GM18519 (cell line): ENCODE data around the gene LIFR.
"Not testable (repeated sequence)": the region's sequence is repeated elsewhere in the genome, so short reads cannot be mapped to it uniquely, and the experiment has no call there.

Experiments
- ATAC-seq: cut with Tn5 transposase; IDR thresholded peaks from one replicate; pipeline ENCODE4 v1.9.1; 2021; ENCODE audit warnings: mild to moderate bottlenecking, moderate library complexity; ENCODE audit not compliant: unreplicated experiment, low FRiP score

The LIFR gene

DNA sequence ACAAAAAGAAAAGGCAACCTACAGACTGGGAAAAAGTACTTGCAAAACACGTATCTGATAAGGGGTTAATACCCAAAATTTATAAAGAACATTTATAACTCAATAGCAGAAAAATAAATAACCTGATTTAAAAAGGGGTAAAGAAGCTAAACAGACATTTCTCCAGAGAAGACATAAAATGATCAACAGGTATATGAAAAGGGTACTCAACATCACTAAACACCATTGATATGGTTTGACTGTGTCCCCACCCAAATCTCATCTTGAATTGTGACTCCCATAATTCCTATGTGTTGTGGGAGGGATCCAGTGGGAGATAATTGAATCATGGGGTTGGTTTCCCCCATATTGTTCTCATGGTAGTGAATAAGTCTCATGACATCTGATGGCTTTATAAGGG, 27.1 kb upstream of the LIFR start:
- no peak for ATAC-seq

DNA sequence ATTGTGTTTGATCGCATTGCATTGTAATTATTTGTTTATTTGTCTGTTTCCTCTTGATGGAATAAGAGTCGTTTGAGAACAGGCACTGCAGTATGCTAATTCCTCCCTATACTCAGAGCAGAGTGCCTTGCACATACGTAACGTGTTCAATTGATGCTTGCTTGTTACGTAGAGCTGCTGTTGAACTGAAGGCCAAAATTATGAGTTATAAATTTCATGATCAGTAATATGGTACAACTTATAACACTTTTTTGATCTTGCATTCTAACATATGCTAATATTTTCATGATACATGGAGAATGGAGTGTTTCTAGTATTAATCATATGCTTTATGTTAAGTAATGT, 26.5 kb upstream of the LIFR start:
- no peak for ATAC-seq

DNA sequence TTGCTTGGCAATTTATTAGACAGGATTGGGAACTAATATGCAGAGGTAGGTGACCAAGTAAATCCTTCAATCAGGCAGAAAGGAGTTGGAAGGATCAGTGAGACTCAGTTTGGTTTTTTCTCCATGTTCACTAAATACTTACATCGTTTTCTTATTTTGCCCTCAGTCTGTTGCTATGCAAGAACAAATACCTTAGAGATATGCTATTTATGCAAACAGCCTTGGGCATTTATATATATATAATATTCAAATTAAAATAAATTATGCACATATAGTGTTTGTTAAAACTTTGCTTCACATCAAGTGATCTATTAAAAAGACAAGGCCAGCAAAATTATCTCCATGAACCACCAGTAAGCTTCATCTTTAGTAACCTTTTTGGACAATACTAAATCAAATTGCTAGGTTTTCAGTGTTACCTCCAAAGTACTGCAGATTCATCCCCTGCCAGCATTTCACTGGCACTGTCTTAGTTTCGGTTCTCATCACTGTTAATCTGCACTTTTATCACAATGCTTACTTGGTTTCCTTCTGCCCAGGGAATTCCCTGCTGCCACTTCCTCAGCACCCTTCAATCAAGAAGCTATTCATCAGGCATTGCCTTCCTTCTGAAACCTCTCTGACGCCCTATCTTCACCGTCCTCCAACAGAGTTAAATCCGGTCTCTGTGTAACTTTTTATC, 26.0 kb upstream of the LIFR start:
- no peak for ATAC-seq

DNA sequence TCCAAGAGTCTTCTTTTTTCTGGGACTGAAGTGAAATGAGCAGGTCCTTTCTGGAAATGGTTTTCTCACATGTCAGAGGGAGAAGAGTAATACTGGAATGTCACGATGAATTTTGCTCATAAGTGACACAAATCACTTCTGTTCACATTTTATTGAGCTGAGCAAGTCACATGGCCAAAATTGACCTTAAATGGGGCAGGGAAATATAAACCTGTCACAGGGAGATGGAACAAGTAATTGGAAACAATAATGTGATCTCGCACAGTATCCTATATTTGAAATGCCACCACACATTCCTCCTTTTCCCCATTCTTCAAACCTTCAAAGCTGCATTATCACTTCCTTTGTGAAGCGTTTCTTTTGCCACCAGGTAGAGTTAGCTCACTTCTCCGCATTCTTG, 25.2 kb upstream of the LIFR start:
- ATAC-seq, result no peak

DNA sequence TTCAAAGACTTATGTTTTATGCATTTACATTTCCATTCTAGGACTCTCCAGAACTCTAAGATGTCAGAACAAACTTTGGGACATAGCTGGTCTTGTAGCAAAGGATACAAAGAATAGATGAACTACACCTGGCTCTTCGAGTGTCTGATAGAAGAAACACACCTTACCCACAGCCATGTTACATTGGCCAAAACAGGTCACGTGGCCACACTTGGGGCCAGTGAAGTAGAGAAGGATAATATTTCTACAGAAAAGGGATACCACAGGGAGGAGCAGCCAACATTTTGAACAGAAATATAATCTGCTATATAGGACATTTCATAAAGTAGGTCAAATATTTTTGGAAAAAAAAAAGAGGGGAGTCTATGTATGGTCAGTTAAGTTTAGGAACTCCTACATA, 22.7 kb upstream of the LIFR start:
- no peak for ATAC-seq

DNA sequence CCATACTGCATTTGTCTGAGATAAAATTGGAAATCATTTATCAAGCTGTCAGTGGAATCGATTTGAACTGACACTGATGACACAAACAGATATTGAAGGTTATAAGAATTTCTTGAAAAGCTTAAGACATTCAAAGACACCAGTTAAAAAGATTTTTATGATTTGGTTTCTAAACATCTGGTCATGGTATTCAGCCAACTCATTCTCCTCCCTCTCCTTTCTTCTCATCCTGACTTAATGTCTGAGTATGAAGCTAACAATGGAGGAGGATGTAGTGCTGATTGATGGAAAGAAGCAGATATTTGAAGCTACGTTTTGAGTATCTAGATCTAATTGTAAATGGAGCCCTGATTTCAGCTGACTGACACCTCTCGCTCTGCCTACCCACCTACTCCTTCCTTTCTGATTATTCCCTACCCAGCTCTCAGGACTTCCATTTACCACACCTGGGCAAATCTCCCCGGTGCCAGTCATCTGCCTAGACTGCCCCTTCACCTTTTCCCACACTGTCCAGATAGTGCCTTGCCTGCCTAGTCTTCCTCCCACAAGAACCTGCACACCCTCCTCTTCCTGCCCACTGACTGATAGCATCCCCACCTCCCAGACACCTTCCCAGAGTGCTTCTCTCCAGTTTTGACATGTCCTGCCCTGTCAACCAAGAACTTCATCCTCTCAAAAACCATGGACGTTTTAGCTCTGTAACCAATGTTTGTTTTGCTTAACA, 20.7 kb upstream of the LIFR start:
- ATAC-seq, result no peak

DNA sequence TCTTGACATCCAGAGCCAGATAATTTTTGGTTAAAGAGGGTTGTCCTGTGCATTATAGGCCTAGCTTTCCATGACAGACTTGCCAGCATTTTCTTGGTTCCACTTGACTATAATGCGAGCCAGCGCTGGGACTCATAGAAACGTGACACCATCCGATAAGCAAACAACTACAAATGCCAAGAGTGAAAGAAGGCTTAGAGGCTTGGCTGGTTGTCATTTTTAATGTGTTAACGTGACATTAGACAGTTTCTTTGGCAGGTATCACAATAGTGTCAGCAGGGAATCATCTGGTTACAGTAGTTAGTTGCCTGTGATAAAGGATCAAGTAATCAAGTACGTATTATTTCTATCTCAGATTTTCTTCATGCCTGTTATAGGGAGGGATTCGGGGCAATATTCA, 20.0 kb upstream of the LIFR start:
- ATAC-seq, result no peak

DNA sequence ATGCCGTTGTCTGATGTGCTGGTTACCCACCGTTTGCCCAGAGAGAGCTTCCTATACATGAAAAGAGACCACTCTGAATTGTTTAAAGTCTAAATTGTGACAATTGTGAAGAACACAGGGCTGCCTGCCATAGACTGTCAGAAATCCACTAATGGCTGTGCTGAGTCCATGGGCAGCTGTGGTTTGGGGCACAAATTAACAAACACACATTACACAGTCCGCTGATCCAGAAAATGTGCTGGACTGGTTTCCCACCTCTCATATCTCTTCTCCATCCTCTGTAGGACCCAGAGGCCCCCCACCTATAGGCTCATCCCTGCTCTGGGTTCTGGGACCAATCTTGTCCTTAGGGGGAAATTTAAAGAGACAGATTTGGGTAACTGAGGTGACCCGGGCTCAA, 19.0 kb upstream of the LIFR start:
- no peak for ATAC-seq

DNA sequence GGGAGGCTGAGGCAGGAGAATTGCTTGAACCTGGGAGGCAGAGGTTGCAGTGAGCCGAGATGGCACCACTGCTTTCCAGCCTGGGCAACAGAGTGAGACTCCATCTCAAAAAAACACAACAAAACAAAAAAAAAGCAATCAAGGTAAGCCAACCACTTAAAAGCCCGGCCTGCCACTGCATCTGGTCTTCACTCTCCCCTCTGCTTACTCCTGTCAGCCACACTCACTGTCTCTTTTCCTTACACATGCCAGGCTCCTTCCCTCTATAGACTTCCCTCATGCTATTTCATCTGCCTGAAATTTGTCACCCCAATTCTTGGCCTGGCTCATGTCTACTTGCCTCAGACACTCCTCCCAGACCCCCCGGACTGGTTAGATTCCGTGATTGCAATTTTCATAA, 17.6 kb upstream of the LIFR start:
- no peak for ATAC-seq

DNA sequence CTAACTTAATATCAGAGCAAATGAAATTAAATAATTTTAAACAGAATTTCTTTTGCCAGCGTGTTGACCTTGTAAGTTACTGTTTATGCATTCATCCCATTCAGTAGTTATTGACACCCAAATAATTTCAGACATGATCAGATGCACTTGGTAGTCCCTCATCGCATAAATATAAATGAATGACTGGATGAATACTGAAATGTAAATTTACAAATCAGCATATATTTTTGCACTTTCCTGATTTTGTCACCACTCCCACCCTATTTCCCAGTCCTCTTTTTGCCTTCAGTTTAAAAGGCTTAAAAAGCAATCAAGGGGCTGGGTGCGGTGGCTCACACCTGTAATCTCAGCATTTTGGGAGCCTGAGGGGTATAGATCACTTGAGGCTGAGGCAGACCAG, 17.1 kb upstream of the LIFR start:
- no peak for ATAC-seq

DNA sequence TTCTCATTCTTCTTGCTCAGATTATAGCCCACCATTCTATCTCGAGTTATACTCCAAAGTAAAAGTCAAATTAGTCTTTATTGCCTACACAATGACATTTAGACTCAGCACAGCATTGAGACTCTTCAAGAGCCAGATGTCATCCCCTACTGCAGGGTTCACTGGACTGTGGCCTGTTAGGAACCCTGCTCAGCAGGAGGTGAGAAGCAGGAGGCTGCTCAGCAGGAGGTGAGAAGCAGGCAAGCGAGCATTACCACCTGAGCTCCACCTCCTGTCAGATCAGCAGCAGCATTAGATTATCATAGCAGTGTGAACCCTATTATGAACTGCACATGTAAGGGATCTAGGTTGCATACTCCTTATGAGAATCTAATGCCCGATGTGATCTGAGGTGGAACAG, 12.7 kb upstream of the LIFR start:
- ATAC-seq, result no peak

DNA sequence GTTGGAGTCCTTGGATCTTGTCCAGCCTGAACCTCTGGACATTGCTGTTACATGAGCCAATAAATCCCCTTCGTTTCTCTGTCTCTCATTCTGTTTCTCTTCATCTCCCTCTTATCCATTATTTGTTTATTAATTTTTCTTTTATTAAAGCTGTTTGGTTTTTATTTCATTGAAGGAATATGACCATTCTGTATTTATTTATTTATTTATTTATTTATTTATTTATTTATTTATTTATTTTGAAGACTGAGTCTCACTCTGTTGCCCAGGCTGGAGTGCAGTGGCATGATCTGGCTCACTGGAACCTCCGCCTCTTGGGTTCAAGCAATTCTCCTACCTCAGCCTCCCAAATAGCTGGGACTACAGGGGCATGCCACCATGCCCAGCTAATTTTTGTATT, 10.9 kb upstream of the LIFR start:
- ATAC-seq, result not testable (repeated sequence)

DNA sequence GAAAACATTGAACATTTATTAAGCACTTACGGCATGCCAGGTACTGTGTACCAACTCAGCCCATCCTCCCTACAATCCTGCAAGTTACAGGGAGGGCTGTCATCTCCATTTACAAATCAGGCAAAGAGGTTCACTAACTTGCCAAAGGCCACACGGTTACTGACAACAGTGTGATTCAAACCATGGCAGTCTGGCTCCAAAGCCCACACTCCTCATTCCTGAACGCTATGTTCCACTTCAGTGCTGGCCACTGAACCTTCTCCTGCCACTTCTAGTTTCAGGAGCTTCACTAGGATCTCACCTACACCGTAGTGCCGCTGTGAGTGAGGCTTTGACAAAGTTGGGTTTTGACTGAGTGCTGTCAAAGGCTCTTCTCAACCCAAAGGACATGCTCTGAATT, 7.2 kb upstream of the LIFR start:
- no peak for ATAC-seq

DNA sequence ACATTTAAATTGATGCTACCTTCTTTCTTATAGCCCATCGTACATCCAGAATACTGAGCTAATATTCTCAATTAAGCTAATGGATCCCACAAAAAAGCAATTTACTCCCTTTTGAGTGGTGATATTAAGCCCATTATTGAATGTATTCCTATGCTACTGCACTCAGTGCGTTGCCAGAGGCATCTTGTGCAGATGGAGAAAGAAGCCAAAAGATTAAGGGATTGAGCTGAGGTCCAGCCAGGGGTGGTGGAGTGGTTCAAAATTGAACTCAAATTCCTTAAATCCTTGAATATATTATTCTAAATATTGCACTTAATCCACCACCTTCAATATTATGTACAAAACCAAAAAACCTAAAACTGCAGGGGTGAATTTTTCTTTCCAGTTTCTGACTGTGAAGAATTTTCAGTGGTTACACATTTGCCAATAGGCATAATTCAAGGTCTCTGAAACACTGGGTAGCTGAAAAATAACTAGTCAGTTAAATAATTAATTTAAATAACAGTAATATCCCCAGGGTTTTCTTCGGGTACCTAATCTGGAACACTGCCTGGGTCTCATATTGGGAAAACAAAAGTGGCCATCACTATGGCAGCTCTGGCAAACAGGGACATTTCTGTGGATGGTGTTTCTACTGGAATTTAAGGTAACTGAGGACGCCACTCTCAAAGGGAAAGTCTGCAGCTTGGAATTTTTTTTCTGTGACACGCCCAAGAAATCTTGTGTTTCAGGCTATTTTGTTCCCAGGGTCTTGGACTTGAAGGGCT, 6.2 kb upstream of the LIFR start:
- ATAC-seq, result no peak

DNA sequence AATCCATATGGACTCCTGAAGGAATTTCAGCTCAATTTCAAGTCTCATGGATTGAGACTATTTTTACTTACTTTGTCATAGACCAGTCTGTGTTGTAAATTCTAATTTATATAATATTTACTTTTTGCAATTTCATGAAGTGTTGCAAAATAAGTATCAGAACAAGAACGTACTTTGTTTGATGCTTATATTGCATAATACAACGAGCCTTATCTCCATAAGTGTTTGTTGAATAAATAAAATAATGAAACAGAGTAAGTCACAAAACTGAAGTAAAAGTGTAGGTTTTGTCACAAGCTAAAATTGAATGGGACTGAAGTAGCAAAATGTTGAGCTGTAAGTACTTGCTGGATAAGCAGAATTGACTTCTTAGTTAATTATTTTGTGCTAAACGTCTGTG, 3.0 kb upstream of the LIFR start:
- ATAC-seq, result no peak

DNA sequence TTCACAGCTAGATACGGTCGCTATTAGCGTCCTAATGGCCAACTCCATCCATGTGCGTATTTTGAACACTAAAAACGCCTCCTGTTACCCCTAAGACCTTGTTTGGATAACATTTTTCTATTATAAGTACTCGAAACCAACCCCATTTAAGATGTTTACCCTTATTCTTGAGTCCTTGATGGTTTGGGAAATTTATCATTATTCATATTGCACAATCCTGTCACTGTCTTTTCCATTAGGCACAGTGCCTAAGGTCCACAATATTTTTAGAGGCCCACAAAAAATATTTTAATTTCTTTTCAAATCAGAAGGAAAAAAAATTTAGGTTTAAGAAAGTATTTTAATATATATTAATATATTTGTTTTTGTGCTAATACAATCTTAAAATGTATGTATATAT, 1.3 kb upstream of the LIFR start:
- ATAC-seq, result no peak

DNA sequence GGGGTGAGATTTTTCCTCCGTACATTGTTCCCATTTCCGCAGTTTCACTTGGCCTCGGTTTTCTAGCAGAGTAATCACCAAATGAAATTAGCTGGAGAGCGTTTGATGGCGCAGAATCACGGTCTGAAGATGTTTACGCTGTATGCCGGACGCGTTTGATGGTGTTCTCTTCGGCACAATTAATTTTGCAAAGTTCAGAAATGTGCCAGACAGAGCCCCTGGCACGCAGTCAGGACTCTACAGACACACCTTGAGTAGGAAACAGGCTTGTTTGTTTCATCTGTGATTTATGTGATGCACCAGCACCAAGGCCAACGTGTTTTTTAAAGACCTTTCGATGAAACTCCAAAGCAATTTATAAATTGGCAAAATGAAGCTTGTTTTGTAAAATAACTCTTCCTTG, 863 bp upstream of the LIFR start:
- no peak for ATAC-seq

DNA sequence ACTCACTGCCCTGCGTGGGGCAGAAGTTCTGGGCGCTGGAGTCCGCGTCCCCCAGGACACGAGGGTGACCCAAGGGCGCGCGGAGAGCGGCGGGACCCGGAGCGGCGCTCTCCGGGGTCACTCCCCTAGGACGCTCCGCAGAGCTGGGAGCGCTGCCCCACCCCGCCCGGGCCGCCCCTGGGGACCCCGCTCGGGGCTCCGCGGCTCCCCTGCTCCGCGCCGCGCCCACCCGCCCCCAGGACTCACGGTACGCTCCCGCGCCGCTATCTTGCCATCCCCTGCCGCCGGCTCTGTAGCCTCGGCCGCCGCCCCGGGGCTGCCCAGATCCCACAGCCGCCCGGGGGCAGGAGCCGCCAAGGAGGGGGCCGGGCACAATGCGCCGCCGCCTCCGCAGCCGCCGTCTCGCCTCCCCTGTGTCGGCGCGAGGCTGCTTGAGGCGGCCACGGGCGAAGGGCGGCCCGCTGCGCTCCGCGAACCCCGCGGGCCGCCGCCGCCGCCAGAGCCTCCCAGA, 303 bp downstream of the LIFR start:
- no peak for ATAC-seq

DNA sequence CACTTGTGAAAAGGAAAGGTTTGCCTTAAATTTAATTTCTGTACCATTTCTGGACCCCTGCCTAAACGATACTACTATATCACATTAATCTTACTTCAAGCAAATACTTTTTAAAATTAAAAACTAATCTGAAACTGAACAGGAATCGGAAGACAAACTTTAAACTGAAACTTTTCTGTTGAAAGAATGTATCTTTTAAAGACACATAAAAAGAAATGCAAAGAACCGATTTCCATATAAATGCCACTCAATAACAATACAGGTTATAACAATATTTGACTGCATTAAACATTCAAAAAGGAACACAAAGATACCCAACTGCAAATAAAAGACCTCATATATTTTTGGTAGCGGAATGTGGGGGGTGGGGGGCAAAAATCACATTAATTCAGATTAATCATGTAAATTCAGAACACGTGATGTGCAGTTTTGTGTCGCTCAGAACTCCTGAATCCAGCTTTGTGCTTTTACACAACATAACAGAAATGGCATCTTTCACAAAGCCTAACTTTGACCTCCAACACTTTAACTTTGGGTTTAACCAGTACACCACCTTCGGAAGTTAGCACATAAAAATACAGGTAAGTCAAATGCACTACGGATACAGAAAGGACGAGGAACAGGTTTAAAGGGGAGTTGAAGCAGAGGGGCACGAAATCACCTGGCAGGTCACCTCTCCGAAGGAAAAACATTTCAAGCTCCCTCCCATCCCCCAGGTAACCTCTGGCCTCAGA, 925 bp downstream of the LIFR start:
- no peak for ATAC-seq

DNA sequence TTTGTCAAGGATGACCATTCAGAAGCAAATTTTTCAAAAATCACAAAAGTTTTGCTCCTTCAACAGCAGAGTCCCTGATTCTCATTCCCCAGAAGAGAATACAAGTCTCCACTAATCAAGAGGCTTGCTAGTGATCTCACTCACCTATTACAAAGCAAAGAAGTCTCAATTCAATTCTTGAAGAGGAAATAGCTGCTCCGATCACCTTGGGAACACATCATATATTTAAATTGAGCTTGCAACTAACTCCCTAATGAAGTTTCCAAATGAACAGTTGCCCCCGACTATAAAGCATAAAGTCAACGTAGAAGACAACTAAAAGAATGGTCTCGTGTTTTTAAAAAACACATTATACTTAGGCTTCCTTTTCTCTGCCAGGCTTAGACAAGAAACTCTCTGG, 1.6 kb downstream of the LIFR start:
- ATAC-seq, result no peak

DNA sequence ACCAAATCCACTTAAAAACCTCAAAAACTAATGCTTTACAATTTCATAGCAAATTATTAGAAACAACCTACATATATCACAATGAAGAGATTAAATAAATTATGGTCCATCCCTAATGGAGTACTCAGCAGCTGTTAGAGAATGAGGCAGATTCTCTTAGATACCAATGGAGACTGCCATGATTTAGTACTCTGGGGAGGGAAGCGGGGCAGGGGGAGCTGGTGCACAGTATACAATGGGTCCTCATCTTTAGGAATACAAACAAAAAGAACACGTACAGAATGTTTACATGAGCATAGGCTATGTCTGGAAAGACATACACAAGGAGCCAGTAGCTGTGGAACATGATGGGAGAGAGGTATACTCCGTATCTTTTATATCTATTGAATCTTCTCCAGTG, 2.0 kb downstream of the LIFR start:
- ATAC-seq, result no peak
